Gastrocnemius medialis (tissue), 4 donors: Measurements from ENCODE around the gene MICALL2. TPM values are rescaled to one million over a fixed set of nuclear protein-coding genes. Genes with fewer than 3 reads are reported as not detected.

ENCODE experiments used
- ATAC-seq, 2 donors: fragments of 150-250 bp; one replicate each; pipeline ENCODE4 v1.9.1; 2016
- DNase-seq, 2 donors: peaks; one replicate each; pipeline ENCODE4 v3.0.0-alpha.2; 2019
- H3K27ac ChIP-seq, 4 donors: fragments of 200-600 bp; sonication (generic); 1 replicate in 1 of 4; 2 replicates in 3 of 4; pipeline ENCODE4 v1.5.1; 2016 to 2018; ENCODE audit warnings: mild to moderate bottlenecking in 2 of 4, moderate library complexity in 1 of 4
- H3K27me3 ChIP-seq, 3 donors: fragments of 200-600 bp; sonication (generic) in 2 of 3; 1 replicate in 1 of 3; 2 replicates in 2 of 3; pipeline versions ENCODE4 v1.5.1 to v1.6.0; 2016 to 2019; ENCODE audit warnings: mild to moderate bottlenecking in 1 of 3, moderate library complexity in 1 of 3
- H3K36me3 ChIP-seq, 2 donors: fragments of 200-600 bp; sonication (generic) in 1 of 2; one replicate each; pipeline ENCODE4 v1.5.1; 2017 to 2018
- H3K4me1 ChIP-seq, 2 donors: fragments of 200-600 bp; sonication (generic) in 1 of 2; one replicate each; pipeline ENCODE4 v1.5.1; 2016 to 2017; ENCODE audit warnings: mild to moderate bottlenecking in 2 of 2
- H3K4me3 ChIP-seq, 4 donors: fragments of 200-600 bp; sonication (generic) in 3 of 4; 1 replicate in 1 of 4; 2 replicates in 3 of 4; pipeline ENCODE4 v1.5.1; 2016 to 2019; ENCODE audit warnings: mild to moderate bottlenecking in 2 of 4
- H3K9me3 ChIP-seq, 3 donors: fragments of 200-600 bp; sonication (generic) in 2 of 3; 1 replicate in 1 of 3; 2 replicates in 2 of 3; pipeline ENCODE4 v1.5.1; 2016 to 2019
- POLR2A ChIP-seq, 2 donors: fragments of 450-650 bp; IDR thresholded peaks; one replicate each; pipeline ENCODE4 v1.6.1; 2017; ENCODE audit warnings: antibody characterized with exemption in 2 of 2, mild to moderate bottlenecking in 2 of 2, moderate library complexity in 2 of 2
- in situ Hi-C, 4 donors: fragments of 200-750 bp; cut with MboI; loops; one replicate each; pipeline versions ENCODE4 v1.15.0 to v1.8.0; 2017; ENCODE audit warnings: low sequenced_read_pairs in 4 of 4
- intact Hi-C: fragments of 100-400 bp; cut with DNase I; formaldehyde crosslinking; loops from one replicate; pipeline ENCODE4 v1.15.1; 2023; ENCODE audit warnings: low total_unique reads
- total RNA-seq, 4 donors: library from RNA; depleted of rRNA; stranded (reverse); fragments of >200 nt; gene quantifications; one replicate each; pipeline versions ENCODE4 v1.1.0 to v1.2.3, GENCODE V29; 2016
- TF ChIP-seq, protein P1 (sequence below), 5 experiments: fragments of 450-650 bp in 3 of 5; fragments of 200-600 bp in 2 of 5; sonication (generic) in 2 of 5; IDR thresholded peaks in 4 of 5; conservative IDR thresholded peaks in 1 of 5; 1 replicate in 4 of 5; 2 replicates in 1 of 5; pipeline ENCODE4 v1.5.1; 2016 to 2019; ENCODE audit warnings: antibody characterized with exemption in 5 of 5, mild to moderate bottlenecking in 3 of 5, moderate library complexity in 3 of 5

The MICALL2 gene
- total RNA-seq, 4 donors from 2014 or later, result 1.6 to 4.8 (median 2.4) TPM

DNA sequence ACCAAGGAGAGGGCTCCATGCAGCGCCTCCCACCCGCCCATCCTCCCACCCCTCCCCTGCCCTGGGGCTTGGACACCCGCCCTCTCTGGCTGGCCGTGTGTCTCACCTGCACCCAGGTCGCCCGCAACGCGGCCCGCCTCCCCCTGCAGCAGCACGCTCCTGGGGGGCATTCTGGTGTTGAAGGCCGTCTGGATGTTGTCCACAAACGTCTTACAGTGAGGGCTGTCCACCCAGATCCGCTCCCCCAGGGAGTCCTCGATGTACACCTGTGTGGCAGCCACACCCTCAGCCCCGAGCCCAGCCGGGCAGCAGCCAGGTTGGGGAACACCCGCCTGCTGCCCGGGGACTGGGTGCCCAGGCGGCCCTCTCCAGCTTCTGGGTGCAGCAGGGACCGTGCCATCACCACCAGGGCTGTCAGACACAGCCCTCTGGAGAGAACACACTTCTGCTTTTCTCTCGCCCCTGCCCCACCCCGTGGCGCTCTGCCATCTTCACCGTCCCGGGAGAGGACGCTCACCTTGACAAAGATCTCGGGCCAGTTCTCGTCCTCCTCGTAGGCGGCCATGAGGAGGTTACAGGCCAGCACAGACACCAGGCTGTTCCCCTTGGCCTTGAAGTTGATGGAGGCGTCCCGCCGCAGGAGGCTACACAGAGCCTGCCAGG is 40.2 kb upstream of the MICALL2 start:
- Histone ChIP-seq H3K27ac (no peak overlapping the region), H3K27me3 (no peaks in the 10 kb centered on the region), H3K9me3 (no peaks in the 10 kb centered on the region), H3K36me3 (peaks cover 0 to 71% of the 10 kb centered on the region in 2 donors), H3K4me1 (peaks cover 13 to 21% of the 10 kb centered on the region in 2 donors), H3K4me3 (no peak overlapping the region)
- no peak for ATAC-seq
- no peak for DNase-seq
- TF ChIP-seq POLR2A (IDR thresholded peaks at IDR 0.05), result no peak
- TF ChIP-seq, protein P1, sequence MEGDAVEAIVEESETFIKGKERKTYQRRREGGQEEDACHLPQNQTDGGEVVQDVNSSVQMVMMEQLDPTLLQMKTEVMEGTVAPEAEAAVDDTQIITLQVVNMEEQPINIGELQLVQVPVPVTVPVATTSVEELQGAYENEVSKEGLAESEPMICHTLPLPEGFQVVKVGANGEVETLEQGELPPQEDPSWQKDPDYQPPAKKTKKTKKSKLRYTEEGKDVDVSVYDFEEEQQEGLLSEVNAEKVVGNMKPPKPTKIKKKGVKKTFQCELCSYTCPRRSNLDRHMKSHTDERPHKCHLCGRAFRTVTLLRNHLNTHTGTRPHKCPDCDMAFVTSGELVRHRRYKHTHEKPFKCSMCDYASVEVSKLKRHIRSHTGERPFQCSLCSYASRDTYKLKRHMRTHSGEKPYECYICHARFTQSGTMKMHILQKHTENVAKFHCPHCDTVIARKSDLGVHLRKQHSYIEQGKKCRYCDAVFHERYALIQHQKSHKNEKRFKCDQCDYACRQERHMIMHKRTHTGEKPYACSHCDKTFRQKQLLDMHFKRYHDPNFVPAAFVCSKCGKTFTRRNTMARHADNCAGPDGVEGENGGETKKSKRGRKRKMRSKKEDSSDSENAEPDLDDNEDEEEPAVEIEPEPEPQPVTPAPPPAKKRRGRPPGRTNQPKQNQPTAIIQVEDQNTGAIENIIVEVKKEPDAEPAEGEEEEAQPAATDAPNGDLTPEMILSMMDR (IDR thresholded peaks at IDR 0.05 in 4 of 5, conservative IDR thresholded peaks at IDR 0.05 in 1 of 5), result no peak
- in situ Hi-C loops, result no loop called here
- intact Hi-C loops, result loop anchor here (5.0 kb wide), 1 partner anchor 42 kb away; the partner anchor contains the start of gene MICALL2

DNA sequence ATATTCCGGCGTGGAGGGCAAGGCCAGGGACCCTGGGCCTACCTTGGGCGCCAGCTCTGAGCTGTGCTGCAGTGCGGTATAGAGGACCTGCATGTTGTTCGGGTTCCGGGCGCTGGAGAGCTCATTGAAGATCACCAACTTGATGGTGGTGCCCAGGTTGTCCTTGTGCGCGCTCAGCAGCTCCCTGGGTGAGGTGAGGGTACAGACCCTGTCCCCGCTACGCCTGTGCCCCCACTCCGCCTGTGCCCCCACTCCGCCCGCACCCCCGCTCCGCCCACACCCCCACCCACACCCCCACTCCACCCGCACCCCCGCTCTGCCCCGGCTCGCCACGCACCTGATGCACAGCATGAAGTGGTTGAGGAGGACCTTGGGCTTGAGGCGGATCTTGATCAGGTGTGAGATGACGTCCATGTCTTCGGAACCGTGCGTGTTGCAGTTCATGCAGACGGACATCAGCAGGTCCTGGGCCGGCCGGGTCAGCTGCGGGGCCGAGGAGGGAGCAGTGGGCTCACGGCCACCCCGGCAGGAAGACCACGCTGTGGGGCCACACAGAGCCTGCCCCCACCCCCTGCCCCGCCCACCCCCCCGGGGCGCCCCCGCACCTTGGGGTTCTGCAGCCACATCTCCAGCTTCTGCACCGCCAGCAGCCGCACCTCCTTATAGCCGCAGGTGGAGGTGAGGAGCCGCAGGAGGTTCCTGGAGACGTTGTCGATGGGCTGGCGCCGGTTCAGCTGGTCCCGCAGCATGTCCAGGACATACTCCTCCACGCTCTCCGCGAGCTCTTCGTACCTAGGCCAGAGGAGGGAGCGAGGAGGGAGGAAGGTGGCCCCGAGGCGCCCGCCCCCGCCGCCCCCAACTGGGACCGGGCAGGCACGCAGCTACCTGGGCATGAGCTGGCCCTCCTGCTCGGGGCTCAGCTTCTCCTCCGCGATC is 39.4 kb upstream of the MICALL2 start:
- in situ Hi-C loops, result no loop called here
- Histone ChIP-seq H3K27ac (no peak overlapping the region), H3K36me3 (peaks cover 0 to 79% of the 10 kb centered on the region in 2 donors), H3K4me1 (peaks cover 12 to 21% of the 10 kb centered on the region in 2 donors), H3K9me3 (no peaks in the 10 kb centered on the region), H3K4me3 (no peak overlapping the region), H3K27me3 (no peaks in the 10 kb centered on the region)
- no peak for TF ChIP-seq POLR2A (IDR thresholded peaks at IDR 0.05)
- TF ChIP-seq, protein P1 (IDR thresholded peaks at IDR 0.05 in 4 of 5, conservative IDR thresholded peaks at IDR 0.05 in 1 of 5), result no peak
- intact Hi-C loops, result no loop called here
- DNase-seq, result no peak
- no peak for ATAC-seq

DNA sequence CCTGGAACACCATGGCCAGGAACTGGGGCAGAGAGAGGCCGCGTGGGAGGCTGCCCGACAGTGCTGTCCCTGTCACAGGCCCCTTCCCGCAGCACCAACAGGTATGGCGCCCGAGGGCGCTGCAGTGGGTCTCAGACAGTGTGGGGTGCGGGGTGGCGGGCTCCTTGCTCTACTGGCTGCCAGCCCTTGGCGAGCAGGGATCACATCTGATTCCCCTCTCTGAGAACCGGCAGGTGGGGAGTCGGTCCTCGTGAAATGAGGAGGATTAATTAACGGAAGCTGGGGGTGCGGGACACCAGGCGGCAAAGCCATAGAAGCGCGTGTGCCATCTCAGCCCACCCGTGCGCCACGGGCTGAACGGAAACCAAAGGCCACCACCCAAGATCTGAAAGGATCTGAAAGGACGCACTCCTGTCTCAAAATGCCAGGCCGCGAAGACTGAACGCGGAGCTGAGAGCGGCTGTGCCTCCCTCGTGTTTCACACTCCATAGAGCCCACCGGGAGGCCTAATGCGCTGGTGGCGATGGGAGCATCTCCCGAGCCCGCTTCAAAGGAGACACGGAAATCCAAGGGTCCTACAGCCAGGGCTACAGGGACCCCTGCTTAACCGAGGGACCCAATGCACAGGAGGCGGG is 38.1 kb upstream of the MICALL2 start:
- in situ Hi-C loops, result no loop called here
- Histone ChIP-seq H3K27ac (no peak overlapping the region), H3K4me3 (no peak overlapping the region), H3K9me3 (no peaks in the 10 kb centered on the region), H3K4me1 (peaks cover 0 to 10% of the 10 kb centered on the region in 2 donors), H3K27me3 (no peaks in the 10 kb centered on the region), H3K36me3 (peaks cover 0 to 81% of the 10 kb centered on the region in 2 donors)
- DNase-seq (no peak), ATAC-seq (no peak)
- intact Hi-C loops, result no loop called here
- TF ChIP-seq, protein P1 (IDR thresholded peaks at IDR 0.05 in 4 of 5, conservative IDR thresholded peaks at IDR 0.05 in 1 of 5), result no peak
- no peak for TF ChIP-seq POLR2A (IDR thresholded peaks at IDR 0.05)

DNA sequence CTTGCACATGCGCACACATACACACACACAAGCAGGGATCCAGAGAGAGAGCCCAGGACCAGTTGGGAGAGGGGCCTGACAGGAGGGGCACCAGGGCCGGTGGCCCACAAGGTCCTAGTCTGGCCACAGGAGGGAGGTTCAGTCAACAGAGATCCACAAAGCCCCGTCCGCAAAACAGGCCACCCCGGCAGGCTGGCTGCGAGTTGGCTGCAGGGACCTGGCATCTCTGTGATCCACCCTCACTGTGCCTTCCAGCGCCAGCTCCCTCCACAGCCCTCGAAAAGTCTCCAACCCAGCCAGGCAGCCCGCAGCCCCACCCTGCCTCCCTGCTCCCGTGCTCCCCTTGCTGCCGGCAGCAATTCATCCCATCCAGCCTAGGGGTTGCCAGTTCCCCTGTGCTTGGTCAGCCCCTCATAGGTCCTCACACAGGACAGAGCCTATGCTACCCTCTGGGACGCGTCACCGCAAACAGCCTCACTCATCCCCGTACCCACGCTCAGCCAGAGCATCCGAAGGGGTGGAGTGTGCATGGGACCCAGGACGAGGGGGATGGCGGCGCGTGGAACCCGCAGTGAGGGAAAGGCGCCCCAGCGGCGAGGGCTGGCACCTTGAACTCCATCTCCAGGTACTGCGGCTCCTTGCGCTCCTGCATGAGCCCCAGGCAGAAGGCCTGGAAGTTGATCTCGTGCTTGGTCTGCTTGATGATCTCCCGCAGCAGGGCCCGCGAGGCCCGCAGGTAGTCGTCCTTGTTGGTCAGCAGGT is 37.4 kb upstream of the MICALL2 start:
- Histone ChIP-seq H3K4me3 (no peak overlapping the region), H3K27me3 (no peaks in the 10 kb centered on the region), H3K4me1 (peaks cover 0 to 5% of the 10 kb centered on the region in 2 donors), H3K9me3 (no peaks in the 10 kb centered on the region), H3K27ac (no peak overlapping the region), H3K36me3 (peaks cover 0 to 81% of the 10 kb centered on the region in 2 donors)
- TF ChIP-seq POLR2A (IDR thresholded peaks at IDR 0.05), result no peak
- TF ChIP-seq, protein P1 (IDR thresholded peaks at IDR 0.05 in 4 of 5, conservative IDR thresholded peaks at IDR 0.05 in 1 of 5), result no peak
- intact Hi-C loops (no loop called here), in situ Hi-C loops (no loop called here)
- ATAC-seq, result no peak
- DNase-seq, result no peak
